Parathyroid adenoma (tissue), 2 donors: ENCODE measurements around the gene NKX6-1.

Experiments
- H2AFZ ChIP-seq: fragments of 300-600 bp; sonication (generic); one replicate; pipeline ENCODE4 v1.7.0; 2017; ENCODE audit warnings: antibody characterized with exemption, mild to moderate bottlenecking
- H3K27ac ChIP-seq: fragments of 300-600 bp; sonication (generic); one replicate; pipeline ENCODE4 v1.7.0; 2017
- H3K27me3 ChIP-seq: fragments of 300-600 bp; sonication (generic); one replicate; pipeline ENCODE4 v1.7.0; 2017; ENCODE audit warnings: low read length; ENCODE audit not compliant: control insufficient read depth, insufficient read depth
- H3K36me3 ChIP-seq: fragments of 300-600 bp; sonication (generic); one replicate; pipeline ENCODE4 v1.7.0; 2017; ENCODE audit warnings: low read length; ENCODE audit not compliant: control insufficient read depth, insufficient read depth
- H3K4me1 ChIP-seq: fragments of 300-600 bp; sonication (generic); one replicate; pipeline ENCODE4 v1.7.0; 2017; ENCODE audit warnings: control low read depth
- H3K4me2 ChIP-seq: fragments of 300-600 bp; sonication (generic); one replicate; pipeline ENCODE4 v1.7.0; 2017; ENCODE audit warnings: low read length
- H3K4me3 ChIP-seq: fragments of 300-600 bp; sonication (generic); one replicate; pipeline ENCODE4 v1.7.0; 2017; ENCODE audit warnings: low read depth, low read length
- H3K79me2 ChIP-seq: fragments of 300-600 bp; sonication (generic); one replicate; pipeline ENCODE4 v1.7.0; 2017; ENCODE audit warnings: control low read depth
- H3K9ac ChIP-seq: fragments of 300-600 bp; sonication (generic); one replicate; pipeline ENCODE4 v1.7.0; 2017; ENCODE audit warnings: mild to moderate bottlenecking
- H3K9me3 ChIP-seq: fragments of 300-600 bp; sonication (generic); one replicate; pipeline ENCODE4 v1.7.0; 2017; ENCODE audit warnings: low read length; ENCODE audit not compliant: control insufficient read depth
- CTCF ChIP-seq: fragments of 300-600 bp; sonication (generic); IDR thresholded peaks from one replicate; pipeline ENCODE4 v1.7.0; 2017; ENCODE audit warnings: antibody characterized with exemption, mild to moderate bottlenecking
- donor health status: primary hyperparathyroidism.

The NKX6-1 gene

GRCh38 chr4:84502955-84503373 lies 3.9 kb upstream of the NKX6-1 start:
- H3K79me2 ChIP-seq = no peaks in the 10 kb centered on the region
- H3K36me3 ChIP-seq = no peaks in the 10 kb centered on the region
- H3K4me3 ChIP-seq = no peak overlapping the region
- H3K9me3 ChIP-seq = no peaks in the 10 kb centered on the region
- H3K9ac ChIP-seq = no peak overlapping the region
- H3K27me3 ChIP-seq = peaks cover 45% of the 10 kb centered on the region
- H3K4me2 ChIP-seq = no peak overlapping the region
- no peak overlapping the region for H3K27ac ChIP-seq
- no peak overlapping the region for H2AFZ ChIP-seq
- TF ChIP-seq CTCF = no peak
- H3K4me1 ChIP-seq = no peaks in the 10 kb centered on the region

- no peak for TF ChIP-seq CTCF
- no peaks in the 10 kb centered on the region for H3K4me1 ChIP-seq
- no peak overlapping the region for H2AFZ ChIP-seq
- no peak overlapping the region for H3K4me3 ChIP-seq
- H3K9ac ChIP-seq = no peak overlapping the region
- H3K4me2 ChIP-seq = no peak overlapping the region
- H3K27ac ChIP-seq = no peak overlapping the region
- no peaks in the 10 kb centered on the region for H3K79me2 ChIP-seq
- no peaks in the 10 kb centered on the region for H3K9me3 ChIP-seq
- H3K36me3 ChIP-seq = no peaks in the 10 kb centered on the region
- H3K27me3 ChIP-seq = peaks cover 50% of the 10 kb centered on the region
These were observed 3.4 kb upstream of the NKX6-1 start for GRCh38 chr4:84502333-84502954.

- H3K9ac ChIP-seq = no peak overlapping the region
- H3K4me3 ChIP-seq = no peak overlapping the region
- H3K27ac ChIP-seq = no peak overlapping the region
- TF ChIP-seq CTCF = no peak
- no peak overlapping the region for H3K4me2 ChIP-seq
- no peaks in the 10 kb centered on the region for H3K79me2 ChIP-seq
- no peak overlapping the region for H2AFZ ChIP-seq
- no peaks in the 10 kb centered on the region for H3K36me3 ChIP-seq
- no peaks in the 10 kb centered on the region for H3K9me3 ChIP-seq
- H3K4me1 ChIP-seq = no peaks in the 10 kb centered on the region
- peaks cover 56% of the 10 kb centered on the region for H3K27me3 ChIP-seq
These were observed 2.7 kb upstream of the NKX6-1 start for GRCh38 chr4:84501721-84502267.

GRCh38 chr4:84501202-84501503 lies 2.1 kb upstream of the NKX6-1 start:
- H3K79me2 ChIP-seq = no peaks in the 10 kb centered on the region
- no peak overlapping the region for H2AFZ ChIP-seq
- no peaks in the 10 kb centered on the region for H3K9me3 ChIP-seq
- H3K4me2 ChIP-seq = no peak overlapping the region
- H3K27ac ChIP-seq = no peak overlapping the region
- no peak overlapping the region for H3K4me3 ChIP-seq
- no peak for TF ChIP-seq CTCF
- H3K36me3 ChIP-seq = no peaks in the 10 kb centered on the region
- H3K4me1 ChIP-seq = no peaks in the 10 kb centered on the region
- H3K9ac ChIP-seq = no peak overlapping the region
- peaks cover 62% of the 10 kb centered on the region for H3K27me3 ChIP-seq
